DOHH2 (cell line): Measurements from ENCODE around the gene PCED1B.

Source experiments
- CTCF ChIP-seq: fragments of 200-600 bp; sonication (generic); IDR thresholded peaks from one replicate; pipeline ENCODE4 v1.5.1; 2014; ENCODE audit warnings: antibody characterized with exemption, mild to moderate bottlenecking, low read depth, low read length; ENCODE audit not compliant: poor library complexity, severe bottlenecking
- EZH2phosphoT487 ChIP-seq: fragments of 200-600 bp; sonication (generic); IDR thresholded peaks from 2 replicates; pipeline ENCODE4 v1.6.1; 2017; ENCODE audit warnings: borderline replicate concordance, mild to moderate bottlenecking, antibody characterized with exemption, low read length, moderate library complexity, mixed read lengths

- TF ChIP-seq CTCF, result no peak
- no peak for TF ChIP-seq EZH2phosphoT487
Measured at GRCh38 chr12:47100160-47100559, 20.7 kb downstream of the PCED1B start.
